ENCODE measurements around the gene DDX10. TPM values are rescaled to one million over a fixed set of nuclear protein-coding genes. Genes with fewer than 3 reads are reported as not detected.

DDX10 gene
- polyA plus RNA-seq, 1 of the 3 experiments (the other 2 are of a cell fraction), result 35.8 TPM

- ChIA-PET POLR2A (no interaction called here), CTCF (interaction anchor here (0.6 to 1.5 kb wide), 2 partner anchors 10 to 1235 kb away, joined by 3 to 4 read pairs; no protein-coding TSS in a partner anchor)
- H3K4me2 ChIP-seq, result no peak overlapping the region
- peaks cover 3% of the 10 kb centered on the region; the same call in 1 of the 2 replicates for H3K79me2 ChIP-seq (ENCODE audit: insufficient read depth)
- H3K4me3 ChIP-seq (ENCODE audit: low read depth in 2 of 2, low read length in 1 of 2), result no peak overlapping the region
- no peaks in the 10 kb centered on the region for H3K9me2 ChIP-seq
- no peak overlapping the region for H2AFZ ChIP-seq (ENCODE audit: low read depth)
- no peak for TF ChIP-seq EZH2phosphoT487 (IDR thresholded peaks at IDR 0.05; ENCODE audit: borderline replicate concordance, low read depth)
- no peak for TF ChIP-seq ZBTB33 (IDR thresholded peaks at IDR 0.05; ENCODE audit: borderline replicate concordance, low read depth)
- TF ChIP-seq GATA2 (CRISPR knock-in tag; IDR thresholded peaks at IDR 0.05), result no peak
- TF ChIP-seq RXRA (IDR thresholded peaks at IDR 0.05; ENCODE audit: borderline replicate concordance, low read depth), result no peak
- TF ChIP-seq EP300 (IDR thresholded peaks at IDR 0.05; ENCODE audit: borderline replicate concordance in 1 of 2, low read depth in 1 of 2, low read length in 1 of 2), result no peak
- TF ChIP-seq NFIC (IDR thresholded peaks at IDR 0.05; ENCODE audit: borderline replicate concordance), result no peak
- TF ChIP-seq JUND (IDR thresholded peaks at IDR 0.05), result no peak
- TF ChIP-seq MAX (IDR thresholded peaks at IDR 0.05; ENCODE audit: low read depth), result no peak
- TF ChIP-seq REST (IDR thresholded peaks at IDR 0.05; ENCODE audit: low read depth, low read length), result no peak
- TF ChIP-seq RCOR1 (IDR thresholded peaks at IDR 0.05; ENCODE audit: low read length), result no peak
- TF ChIP-seq TCF12 (IDR thresholded peaks at IDR 0.05), result no peak
- no peak for TF ChIP-seq GABPA (IDR thresholded peaks at IDR 0.05; ENCODE audit: low read depth)
- no peak for TF ChIP-seq PBX3 (IDR thresholded peaks at IDR 0.05)
- no peak for TF ChIP-seq RAD21 (IDR thresholded peaks at IDR 0.05; ENCODE audit: low read length)
- no peak for TF ChIP-seq USF1 (IDR thresholded peaks at IDR 0.05; ENCODE audit: borderline replicate concordance, low read depth)
- no peak for TF ChIP-seq SMC3 (IDR thresholded peaks at IDR 0.05; ENCODE audit: low read depth, low read length)
- no peak for TF ChIP-seq CTCF (IDR thresholded peaks at IDR 0.05)
- TF ChIP-seq POLR2AphosphoS5 (IDR thresholded peaks at IDR 0.05; ENCODE audit: low read depth, low read length), result no peak
- TF ChIP-seq FOXJ3 (CRISPR knock-in tag; IDR thresholded peaks at IDR 0.05), result no peak
- H3K4me1 ChIP-seq (ENCODE audit: control insufficient read depth in 1 of 2, insufficient read depth in 2 of 2, low read depth in 1 of 2, low read length in 1 of 2), result no peaks in the 10 kb centered on the region
- H3K27me3 ChIP-seq (ENCODE audit: insufficient read depth), result no peaks in the 10 kb centered on the region
- H3K9ac ChIP-seq, result no peak overlapping the region
- H3K9me3 ChIP-seq, result peaks cover 18% of the 10 kb centered on the region
- no peak for DNase-seq
- no peaks in the 10 kb centered on the region for H3F3A ChIP-seq (replicated peaks; ENCODE audit: insufficient read depth)
- H4K20me1 ChIP-seq (ENCODE audit: insufficient read depth), result no peaks in the 10 kb centered on the region
- H3K36me3 ChIP-seq (replicated peaks in 1 of 2; ENCODE audit: control insufficient read depth in 1 of 2, insufficient read depth in 2 of 2, low read length in 1 of 2), result peaks cover 55 to 63% of the 10 kb centered on the region in 2 experiments
- no peak overlapping the region for H3K27ac ChIP-seq (ENCODE audit: low read depth in 2 of 2, low read length in 1 of 2)
Measured at GRCh38 chr11:108703916-108704315, 39.0 kb downstream of the DDX10 start.

All from SK-N-SH (cell line).